WI38 (cell line): ENCODE data around the gene CRACR2A.

ENCODE experiments used
- H3K4me3 ChIP-seq: 2 replicates; pipeline ENCODE4 v1.5.1; 2011; ENCODE audit warnings: low read depth, mild to moderate bottlenecking, control low read depth, low read length
- TF ChIP-seq, protein P1 (sequence below): IDR thresholded peaks from 2 replicates; pipeline ENCODE4 v1.5.1; 2012; ENCODE audit warnings: low read depth, mild to moderate bottlenecking, control low read depth, low read length

Gene CRACR2A

DNA sequence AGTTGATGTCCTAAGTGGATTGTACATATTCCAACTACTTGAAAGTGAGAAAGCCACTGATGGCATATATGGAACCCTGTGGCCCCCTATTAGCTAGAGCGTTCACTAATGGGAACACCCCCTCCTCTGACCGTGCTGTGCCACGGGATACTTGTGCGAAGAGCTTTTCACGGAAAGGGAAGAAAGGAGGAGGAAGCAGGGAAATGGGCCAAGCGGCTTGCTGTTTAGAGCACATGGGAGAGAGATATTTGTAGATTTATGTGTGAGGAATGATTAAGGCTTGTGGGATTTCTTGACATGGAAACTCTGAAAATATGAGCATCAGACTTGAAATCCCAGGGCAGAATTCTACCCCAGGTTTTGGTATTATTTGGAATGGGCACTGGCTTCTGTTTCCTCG, 132.1 kb downstream of the CRACR2A start:
- H3K4me3 ChIP-seq: no peak overlapping the region
- TF ChIP-seq, protein P1, sequence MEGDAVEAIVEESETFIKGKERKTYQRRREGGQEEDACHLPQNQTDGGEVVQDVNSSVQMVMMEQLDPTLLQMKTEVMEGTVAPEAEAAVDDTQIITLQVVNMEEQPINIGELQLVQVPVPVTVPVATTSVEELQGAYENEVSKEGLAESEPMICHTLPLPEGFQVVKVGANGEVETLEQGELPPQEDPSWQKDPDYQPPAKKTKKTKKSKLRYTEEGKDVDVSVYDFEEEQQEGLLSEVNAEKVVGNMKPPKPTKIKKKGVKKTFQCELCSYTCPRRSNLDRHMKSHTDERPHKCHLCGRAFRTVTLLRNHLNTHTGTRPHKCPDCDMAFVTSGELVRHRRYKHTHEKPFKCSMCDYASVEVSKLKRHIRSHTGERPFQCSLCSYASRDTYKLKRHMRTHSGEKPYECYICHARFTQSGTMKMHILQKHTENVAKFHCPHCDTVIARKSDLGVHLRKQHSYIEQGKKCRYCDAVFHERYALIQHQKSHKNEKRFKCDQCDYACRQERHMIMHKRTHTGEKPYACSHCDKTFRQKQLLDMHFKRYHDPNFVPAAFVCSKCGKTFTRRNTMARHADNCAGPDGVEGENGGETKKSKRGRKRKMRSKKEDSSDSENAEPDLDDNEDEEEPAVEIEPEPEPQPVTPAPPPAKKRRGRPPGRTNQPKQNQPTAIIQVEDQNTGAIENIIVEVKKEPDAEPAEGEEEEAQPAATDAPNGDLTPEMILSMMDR: no peak

DNA sequence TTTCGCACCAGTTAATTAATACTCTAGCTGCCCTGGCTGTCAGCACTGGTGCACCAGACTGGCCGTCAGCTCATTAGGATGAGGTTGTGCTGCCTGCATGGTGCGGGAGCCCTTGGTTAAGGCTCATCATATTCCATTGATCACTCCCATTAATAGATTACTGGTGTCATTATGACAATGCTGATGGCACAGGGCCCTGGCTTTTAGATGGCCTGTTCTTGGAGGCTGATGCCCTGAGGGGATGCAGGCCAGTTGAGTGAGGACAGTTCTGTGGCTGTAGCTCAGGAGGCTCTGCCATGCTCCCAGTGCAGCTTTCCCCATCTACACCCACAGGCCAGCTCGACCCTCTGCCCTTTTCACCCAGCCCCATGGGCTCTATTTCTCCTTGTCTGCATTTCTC, 135.3 kb downstream of the CRACR2A start:
- TF ChIP-seq, protein P1: no peak
- H3K4me3 ChIP-seq: no peak overlapping the region

DNA sequence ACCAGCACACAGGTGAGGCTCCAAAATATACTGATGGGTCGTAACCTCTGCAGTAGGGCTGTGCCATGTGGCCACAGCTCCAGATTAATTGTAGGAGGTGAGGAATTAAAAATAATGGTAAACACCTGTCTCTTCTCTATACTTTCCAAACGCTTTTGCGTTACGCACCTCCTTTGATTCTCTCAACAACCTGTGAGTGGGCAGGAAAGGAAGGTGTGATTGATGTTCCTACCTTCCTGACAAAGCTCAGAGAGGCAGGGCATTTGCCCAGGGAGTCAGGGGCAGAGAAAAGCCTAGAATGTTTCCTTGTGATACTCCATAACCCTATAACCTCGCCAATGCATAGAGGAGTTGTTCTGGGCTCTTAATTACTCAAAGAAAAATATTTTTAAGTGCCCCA, 137.0 kb downstream of the CRACR2A start:
- H3K4me3 ChIP-seq: no peak overlapping the region
- TF ChIP-seq, protein P1: no peak

DNA sequence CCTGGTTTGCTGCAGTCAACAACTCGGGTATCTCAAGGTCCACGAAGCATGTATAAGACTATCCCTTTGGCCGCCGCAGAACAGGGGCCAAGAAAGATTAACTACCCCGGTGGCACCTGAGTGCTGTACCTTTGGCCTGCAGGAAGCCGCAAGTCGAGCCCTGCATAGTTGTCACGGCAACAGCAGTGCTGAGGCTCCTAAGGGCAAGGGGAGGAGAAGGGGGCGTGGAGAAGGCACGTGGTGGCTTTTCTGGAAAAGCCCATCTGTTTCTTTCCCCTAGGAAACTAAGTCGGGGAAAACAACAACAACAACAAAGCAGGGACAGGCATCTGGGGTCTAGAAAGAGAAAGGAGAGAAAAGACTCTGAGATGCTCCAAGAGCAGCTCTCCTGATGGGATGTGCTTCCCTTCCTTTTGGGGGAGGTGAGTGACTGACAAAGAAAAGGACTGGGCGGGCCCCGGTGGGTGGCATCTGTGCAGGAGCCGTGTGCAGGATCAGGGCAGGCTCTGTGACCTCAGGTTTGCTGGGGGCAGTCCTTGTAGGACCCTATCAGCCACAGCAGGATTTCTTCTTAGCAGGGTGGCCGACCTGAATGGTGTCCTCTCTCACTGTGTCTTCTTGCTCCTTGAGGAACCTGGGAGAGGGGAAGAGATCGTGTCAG, 138.0 kb downstream of the CRACR2A start:
- TF ChIP-seq, protein P1: no peak

DNA sequence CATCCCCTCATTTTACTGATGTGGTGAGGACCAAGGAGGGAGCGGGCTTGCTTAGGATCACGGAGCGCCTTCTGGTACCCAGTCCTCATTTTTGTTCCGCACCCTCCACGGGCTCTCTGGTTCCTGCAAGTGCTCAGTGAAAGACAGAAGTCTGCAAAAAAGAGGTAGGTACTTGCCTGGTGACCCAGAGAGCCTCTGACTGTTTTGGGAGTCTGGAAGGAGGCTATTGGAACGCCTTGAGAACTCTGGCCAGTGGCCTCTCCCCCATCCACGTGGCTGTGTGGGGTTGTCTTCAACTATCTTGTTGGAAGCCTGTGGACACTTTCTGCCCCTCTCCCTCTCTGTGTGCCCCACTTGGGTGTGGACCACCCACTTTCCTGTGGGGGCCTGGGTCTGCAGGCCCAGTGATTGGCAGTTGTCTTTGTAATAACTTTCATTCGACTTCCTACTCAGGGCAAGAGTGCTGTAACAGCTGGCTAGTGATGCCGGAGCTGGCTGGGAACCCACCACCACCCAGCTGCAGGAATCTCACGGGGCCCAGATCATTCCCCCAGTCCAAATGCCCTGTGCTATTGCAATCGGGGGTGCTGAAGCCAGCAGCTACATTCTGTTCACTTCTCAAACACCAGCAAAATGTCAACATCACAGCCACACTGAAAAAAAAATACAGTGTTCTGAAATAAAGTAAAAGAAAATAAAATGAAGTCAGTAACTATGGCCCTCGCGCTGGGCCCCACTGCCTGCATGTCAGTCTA, 139.1 kb downstream of the CRACR2A start:
- no peak overlapping the region for H3K4me3 ChIP-seq
- TF ChIP-seq, protein P1: no peak

More for the DNA sequence above, 138.0 kb downstream of the CRACR2A start:
- no peak overlapping the region for H3K4me3 ChIP-seq

DNA sequence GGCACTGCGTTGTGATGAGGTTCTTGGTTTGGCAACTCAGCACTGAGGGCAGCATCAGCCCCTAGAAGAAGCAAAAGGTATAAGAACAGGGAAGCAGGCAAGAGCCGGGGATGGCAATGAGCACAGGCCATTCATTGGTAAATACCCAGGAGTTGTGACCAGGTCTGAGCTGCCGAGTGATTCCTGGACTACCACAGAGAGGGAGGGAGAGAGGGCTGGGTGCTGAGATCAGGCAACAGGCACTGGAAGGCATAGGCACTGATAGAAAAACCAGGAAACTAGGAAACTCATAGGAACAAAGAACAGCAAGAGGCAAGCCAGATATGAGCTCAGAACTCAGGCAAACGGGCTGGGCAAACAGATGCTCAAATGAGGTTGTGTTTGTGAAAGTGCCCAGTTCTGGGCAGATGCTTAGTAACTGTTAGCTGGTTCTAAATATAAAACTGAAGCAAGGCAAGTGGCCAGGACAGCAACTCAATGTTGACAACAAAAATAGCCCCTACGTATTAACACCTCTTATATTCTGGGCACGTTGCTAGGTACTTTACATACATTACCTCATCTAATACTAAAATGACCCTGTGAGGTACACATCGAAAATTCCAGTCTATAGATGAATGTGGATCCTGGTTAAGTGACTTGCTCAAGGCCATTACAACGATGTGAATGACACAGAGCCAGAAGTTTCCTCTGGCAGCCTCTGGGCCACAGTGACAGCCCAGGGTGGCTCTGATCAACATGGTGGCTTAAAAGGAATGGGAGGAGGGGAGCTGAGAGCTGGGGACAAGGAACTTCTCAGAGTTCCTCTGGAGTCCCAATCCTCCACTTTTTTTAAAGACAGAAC, 140.8 kb downstream of the CRACR2A start:
- no peak overlapping the region for H3K4me3 ChIP-seq
- TF ChIP-seq, protein P1: no peak
